ENCODE results near the gene CHST8. TPM values are rescaled to one million over a fixed set of nuclear protein-coding genes. Genes with fewer than 3 reads are reported as not detected.

Gene CHST8
- polyA plus RNA-seq, 1 experiment: not detected

- TF ChIP-seq CTCF (IDR thresholded peaks at IDR 0.05; ENCODE audit: low read depth, low read length): no peak
- Histone ChIP-seq H3K27me3 (ENCODE audit: control insufficient read depth, insufficient read depth, low read length) (peaks cover 7% of the 10 kb centered on the region), H3K27ac (ENCODE audit: low read depth, low read length) (no peak overlapping the region), H3K4me3 (ENCODE audit: low read depth, low read length) (no peak overlapping the region), H3K9me3 (ENCODE audit: control insufficient read depth, insufficient read depth, low read length) (no peaks in the 10 kb centered on the region; the same call in 1 of the 2 replicates)
- DNase-seq (ENCODE audit: low read depth, low spot score): no peak
- ChIA-PET POLR2A (no interaction called here), CTCF (interaction anchor here (0.7 to 5.5 kb wide), 3 partner anchors 13 to 216 kb away, joined by 4 to 132 read pairs (median 9); no protein-coding TSS in a partner anchor)
These were observed 159.7 kb downstream of the CHST8 start for GRCh38 chr19:33781415-33781935.

DNA sequence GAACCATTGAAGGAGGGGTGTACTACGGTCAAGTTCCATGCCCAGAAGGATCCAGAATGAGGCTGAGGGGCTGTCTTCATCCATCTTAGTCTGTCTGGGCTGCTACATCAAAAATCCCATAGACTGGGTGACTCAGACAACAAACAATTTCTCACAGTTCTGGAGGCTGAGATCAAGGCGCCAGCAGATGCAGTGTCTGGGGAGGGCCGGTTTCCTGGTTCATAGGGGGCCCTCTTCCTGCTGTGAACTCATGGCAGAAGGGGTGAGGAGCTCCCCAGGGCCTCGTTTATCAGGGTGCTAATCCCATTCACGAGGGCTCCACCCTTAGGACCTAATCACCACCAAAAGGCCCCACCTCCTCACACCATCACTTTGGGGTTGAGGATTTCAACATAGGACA, 160.2 kb downstream of the CHST8 start:
- DNase-seq (ENCODE audit: low read depth, low spot score): no peak
- Histone ChIP-seq H3K27me3 (ENCODE audit: control insufficient read depth, insufficient read depth, low read length) (peaks cover 7% of the 10 kb centered on the region), H3K4me3 (ENCODE audit: low read depth, low read length) (no peak overlapping the region), H3K9me3 (ENCODE audit: control insufficient read depth, insufficient read depth, low read length) (no peaks in the 10 kb centered on the region; the same call in 1 of the 2 replicates), H3K27ac (ENCODE audit: low read depth, low read length) (no peak overlapping the region)
- TF ChIP-seq CTCF (IDR thresholded peaks at IDR 0.05; ENCODE audit: low read depth, low read length): no peak
- CTCF ChIA-PET: interaction anchor here (2.1 to 2.8 kb wide), 3 partner anchors 12 to 314 kb away, joined by 9 to 17 read pairs (median 12); no protein-coding TSS in a partner anchor
- POLR2A ChIA-PET: no interaction called here

GRCh38 chr19:33784432-33784831, 162.7 kb downstream of the CHST8 start:
- Histone ChIP-seq H3K4me3 (ENCODE audit: low read depth, low read length) (no peak overlapping the region), H3K27me3 (ENCODE audit: control insufficient read depth, insufficient read depth, low read length) (peaks cover 2% of the 10 kb centered on the region), H3K9me3 (ENCODE audit: control insufficient read depth, insufficient read depth, low read length) (no peaks in the 10 kb centered on the region; the same call in 1 of the 2 replicates), H3K27ac (ENCODE audit: low read depth, low read length) (no peak overlapping the region)
- no peak for DNase-seq (ENCODE audit: low read depth, low spot score)
- no peak for TF ChIP-seq CTCF (IDR thresholded peaks at IDR 0.05; ENCODE audit: low read depth, low read length)
- ChIA-PET CTCF (interaction anchor here (1.1 to 2.8 kb wide), 3 partner anchors 10 to 213 kb away, joined by 4 to 17 read pairs (median 9); partner anchors contain the start of gene KCTD15), POLR2A (no interaction called here)

GRCh38 chr19:33785795-33786194, 164.0 kb downstream of the CHST8 start:
- no peak overlapping the region for H3K4me3 ChIP-seq (ENCODE audit: low read depth, low read length)
- H3K9me3 ChIP-seq (ENCODE audit: control insufficient read depth, insufficient read depth, low read length): no peaks in the 10 kb centered on the region; the same call in 1 of the 2 replicates
- ChIA-PET CTCF (interaction anchor here (1.2 to 3.0 kb wide), 4 partner anchors 8 to 212 kb away, joined by 3 to 19 read pairs (median 16); no protein-coding TSS in a partner anchor), POLR2A (interaction anchor here (1.3 kb wide), 1 partner anchor 9 kb away, joined by 3 read pairs; no protein-coding TSS in a partner anchor)
- H3K27me3 ChIP-seq (ENCODE audit: control insufficient read depth, insufficient read depth, low read length): peaks cover 2% of the 10 kb centered on the region
- TF ChIP-seq CTCF (IDR thresholded peaks at IDR 0.05; ENCODE audit: low read depth, low read length): no peak
- no peak for DNase-seq (ENCODE audit: low read depth, low spot score)
- H3K27ac ChIP-seq (ENCODE audit: low read depth, low read length): peak overlapping the region; percentile 39

DNA sequence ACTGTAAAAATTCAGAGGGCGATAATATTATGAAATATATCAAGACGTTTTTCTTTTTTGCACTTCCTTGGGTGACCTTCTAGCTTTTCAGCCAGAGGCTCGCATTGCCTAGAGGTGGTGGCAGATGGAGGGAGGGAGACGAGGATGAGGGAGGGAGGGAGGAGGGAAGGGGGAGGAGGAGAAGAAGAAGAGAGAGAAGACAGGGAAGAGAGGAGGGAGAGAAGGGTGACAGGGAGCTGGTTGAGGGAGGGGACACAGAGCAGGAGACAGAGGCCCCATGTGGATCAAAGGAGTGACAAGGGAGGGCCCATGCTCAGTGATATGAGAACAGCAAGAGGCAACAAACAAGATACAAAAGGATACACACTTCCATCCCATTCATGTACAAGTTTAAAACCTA, 166.9 kb downstream of the CHST8 start:
- Histone ChIP-seq H3K27me3 (ENCODE audit: control insufficient read depth, insufficient read depth, low read length) (peaks cover 8% of the 10 kb centered on the region), H3K4me3 (ENCODE audit: low read depth, low read length) (no peak overlapping the region), H3K9me3 (ENCODE audit: control insufficient read depth, insufficient read depth, low read length) (no peaks in the 10 kb centered on the region), H3K27ac (ENCODE audit: low read depth, low read length) (no peak overlapping the region)
- ChIA-PET CTCF (interaction anchor here (0.5 to 2.9 kb wide), 5 partner anchors 8 to 356 kb away, joined by 3 to 18 read pairs (median 4); no protein-coding TSS in a partner anchor), POLR2A (no interaction called here)
- no peak for TF ChIP-seq CTCF (IDR thresholded peaks at IDR 0.05; ENCODE audit: low read depth, low read length)
- DNase-seq (ENCODE audit: low read depth, low spot score): no peak

Measured in AG04450 (cell line).